ENCODE measurements around the gene SEMA3C.
A peak's percentile ranks its signal among the peaks of the same experiment; 100 is the strongest.

The SEMA3C gene

DNA sequence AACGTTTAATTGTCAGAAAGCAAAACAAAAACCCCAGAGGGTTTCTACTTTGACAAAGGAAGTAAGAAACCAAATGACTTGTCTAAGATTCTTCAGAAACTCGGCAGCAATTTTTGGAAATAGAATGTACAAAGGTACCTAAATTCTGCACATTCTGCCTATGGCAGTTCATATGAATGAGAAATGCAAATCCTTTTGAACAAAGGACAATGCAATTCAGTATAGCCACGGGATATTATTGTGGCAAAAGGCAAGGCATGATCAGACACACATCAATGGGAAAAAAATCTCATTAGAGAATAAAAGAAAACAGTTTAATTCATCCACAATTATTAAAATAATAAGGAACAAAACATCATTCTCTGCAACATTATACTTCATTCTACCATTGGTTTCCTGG is 93.4 kb downstream of the SEMA3C start:
- no peak for DNase-seq (ENCODE audit: low read depth, low spot score)

DNA sequence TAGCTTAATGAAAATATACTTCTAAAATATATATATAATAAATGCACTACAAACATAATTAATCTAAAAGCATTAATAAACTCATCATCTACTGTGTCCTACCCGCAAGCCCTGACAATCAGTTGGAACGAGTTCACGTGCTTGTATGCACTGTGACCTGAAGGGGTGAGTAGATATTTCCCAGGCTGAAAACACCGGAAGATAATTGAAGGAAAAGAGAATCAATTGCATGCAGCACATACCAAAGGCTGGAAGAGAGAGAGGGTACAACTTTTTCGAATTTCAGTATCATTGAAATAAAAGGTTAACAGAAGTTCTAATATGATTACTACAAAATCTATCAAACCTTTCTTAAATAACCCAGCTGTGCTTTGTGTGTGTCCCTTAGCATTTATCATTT is 94.6 kb downstream of the SEMA3C start:
- DNase-seq (ENCODE audit: low read depth, low spot score) = no peak

DNA sequence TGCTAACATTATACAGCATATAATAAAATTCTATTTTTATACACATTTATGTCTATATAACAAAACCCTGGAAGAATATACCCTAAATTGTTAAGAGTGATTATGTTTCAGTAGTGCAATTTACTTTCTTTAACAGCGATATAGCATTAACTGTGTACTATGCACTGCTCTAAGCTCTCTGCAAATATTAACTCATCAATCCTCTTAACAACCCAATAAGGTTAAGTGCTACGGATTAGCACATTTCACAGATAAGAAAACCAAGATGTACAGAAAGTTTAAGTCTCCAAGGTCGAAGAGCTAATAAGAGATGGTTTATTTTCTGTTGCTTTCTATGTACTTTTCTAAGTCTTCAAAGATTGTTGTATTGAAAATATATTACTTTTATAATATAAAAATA is 95.8 kb downstream of the SEMA3C start:
- DNase-seq (ENCODE audit: low read depth, low spot score) = no peak

DNA sequence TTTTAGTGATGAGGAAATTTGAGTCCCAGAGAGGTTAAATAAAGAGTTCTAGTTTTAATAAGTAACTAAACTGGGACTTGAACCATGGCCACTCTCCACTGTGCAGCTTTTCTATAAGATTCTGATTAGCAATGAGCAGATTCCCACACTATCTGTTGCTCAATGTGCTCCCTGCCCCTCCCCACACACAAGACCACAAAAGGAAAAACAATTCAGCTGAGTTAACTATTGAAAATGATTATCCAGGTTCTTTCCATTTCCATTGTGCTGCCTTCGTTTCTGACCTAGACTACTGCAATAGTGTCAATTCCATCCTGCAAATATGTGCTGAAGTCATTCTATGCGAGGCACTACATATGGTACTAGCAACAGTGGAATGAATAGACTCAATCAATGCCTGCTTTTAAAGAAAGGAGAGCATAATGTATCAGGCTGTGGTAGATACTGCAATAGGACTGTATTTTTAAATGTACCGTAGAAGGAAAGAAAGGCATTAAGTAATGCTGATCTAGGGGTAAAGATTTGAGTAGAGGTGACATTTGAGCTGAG is 97.0 kb downstream of the SEMA3C start:
- DNase-seq (ENCODE audit: low read depth, low spot score) = no peak

DNA sequence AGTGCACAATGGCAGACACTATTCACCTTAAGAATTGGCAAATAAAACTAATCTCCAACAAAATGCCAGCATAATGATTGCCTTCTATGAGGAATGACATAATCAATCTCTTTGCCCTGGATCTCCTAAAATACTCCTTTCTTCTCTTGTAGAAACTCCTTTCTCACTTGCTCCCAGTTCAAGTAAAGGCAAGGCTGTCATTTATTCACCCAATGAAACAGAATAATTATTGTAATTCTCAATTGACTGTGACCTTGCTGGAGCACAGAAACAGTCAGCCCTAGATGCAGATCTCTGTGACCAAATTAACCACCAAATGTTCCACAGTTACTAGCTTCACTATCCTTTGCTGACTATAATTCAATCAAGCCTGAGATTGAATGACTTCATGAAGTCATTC is 99.3 kb downstream of the SEMA3C start:
- no peak for DNase-seq (ENCODE audit: low read depth, low spot score)

DNA sequence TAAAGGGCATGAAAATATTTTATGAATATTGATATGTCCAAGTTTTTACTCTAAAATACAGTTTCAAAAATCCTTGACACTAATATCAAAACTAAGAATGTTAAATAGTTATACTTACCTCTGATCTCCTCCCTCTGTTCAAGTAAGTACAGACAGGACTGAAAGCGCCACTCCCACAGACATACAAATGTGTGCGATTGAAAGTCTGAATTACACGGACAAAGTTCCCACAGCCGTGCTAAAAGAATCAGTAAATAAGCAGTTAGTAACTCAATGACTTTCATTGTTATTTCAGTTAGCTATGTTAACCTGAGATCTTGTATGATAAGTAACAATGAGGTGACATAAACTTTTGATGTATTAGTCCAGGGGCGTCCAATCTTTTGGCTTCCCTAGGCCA is 100.7 kb downstream of the SEMA3C start:
- DNase-seq (ENCODE audit: low read depth, low spot score) = no peak

DNA sequence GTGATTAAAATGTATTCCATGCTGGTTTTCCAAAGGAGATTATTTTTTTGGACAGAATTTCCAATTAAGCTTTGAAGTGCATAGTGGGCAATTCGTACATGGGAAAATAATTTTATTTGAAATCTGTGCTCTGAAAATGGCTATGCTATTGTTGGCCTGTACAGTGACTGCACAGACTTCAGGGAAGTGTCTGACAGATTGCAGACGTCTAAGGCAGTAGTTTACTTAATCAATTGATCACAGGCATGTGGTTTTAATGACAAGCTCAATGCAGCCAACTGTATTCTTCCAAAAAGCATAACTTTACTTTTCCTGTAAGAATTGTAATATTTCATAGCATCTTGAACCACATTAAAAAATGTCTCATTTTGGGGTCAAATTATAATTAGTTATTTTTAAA is 102.0 kb downstream of the SEMA3C start:
- DNase-seq (ENCODE audit: low read depth, low spot score) = no peak

DNA sequence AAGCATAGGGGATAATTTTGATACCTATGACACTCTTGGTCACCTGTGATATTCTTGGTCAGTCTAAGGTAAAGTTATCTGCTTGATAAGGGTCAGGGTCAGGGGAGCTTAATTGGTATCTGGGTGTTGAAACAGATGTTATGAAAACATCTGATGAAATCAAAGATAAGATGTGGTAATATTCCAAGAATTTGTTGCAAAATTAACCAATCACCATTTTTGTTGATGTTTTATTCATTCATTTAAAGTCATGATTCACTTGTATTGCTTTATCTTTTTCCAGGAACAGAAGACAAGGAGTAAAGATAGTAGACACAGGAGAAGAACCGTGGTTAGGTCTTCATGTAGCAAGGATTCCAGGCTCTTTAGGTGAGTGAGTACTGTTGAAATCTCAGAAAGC is 103.1 kb downstream of the SEMA3C start:
- no peak for DNase-seq (ENCODE audit: low read depth, low spot score)

DNA sequence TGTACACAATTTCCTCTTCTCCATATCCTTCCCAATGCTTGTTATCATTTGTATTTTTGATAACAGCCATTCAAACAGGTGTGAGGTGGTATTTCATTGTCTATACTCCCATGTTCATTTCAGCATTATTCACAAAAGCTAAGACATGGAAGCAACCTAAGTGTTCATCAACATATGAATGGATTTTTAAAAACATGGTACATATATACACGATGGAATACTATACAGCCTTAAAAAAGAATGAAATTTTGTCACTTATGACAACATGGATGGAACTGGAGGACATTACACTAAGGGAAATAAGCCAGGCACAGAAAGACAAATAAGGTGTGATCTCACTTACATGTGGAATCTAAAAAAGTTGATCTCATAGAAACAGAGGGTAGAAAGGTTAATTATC is 109.3 kb downstream of the SEMA3C start:
- no peak for DNase-seq (ENCODE audit: low read depth, low spot score)

DNA sequence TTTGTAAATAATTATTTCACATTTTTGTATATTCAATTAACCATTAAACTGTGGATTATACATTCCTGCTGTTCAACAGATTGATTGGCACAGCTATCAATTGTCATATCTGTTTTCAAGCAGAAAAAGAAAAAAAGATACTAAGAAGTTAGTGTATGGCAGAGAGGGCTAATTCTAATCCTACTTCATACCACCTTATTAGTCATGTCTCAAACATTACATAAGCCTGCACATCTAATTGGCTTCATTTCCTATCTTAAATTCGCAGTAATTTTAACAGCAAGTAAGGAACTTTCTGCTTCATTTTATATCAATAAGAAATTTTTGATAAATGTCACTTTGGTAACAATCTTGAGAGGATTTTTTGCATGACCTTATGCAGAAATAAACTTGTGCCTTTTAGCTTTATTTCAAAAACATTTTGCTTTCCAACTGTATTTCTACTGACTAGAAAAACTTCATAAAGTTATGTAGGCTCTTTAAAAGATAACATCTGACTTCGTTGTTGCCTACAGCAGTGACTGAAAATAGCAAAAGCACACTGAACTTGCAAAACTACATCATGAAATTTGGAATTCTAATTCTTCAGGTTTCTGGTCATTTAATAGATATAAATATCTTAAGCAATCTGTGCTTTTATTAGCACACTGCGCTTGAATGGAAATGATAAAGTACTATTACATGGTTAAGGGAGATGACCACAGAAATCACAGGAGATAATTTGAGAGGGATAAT is 111.5 kb downstream of the SEMA3C start:
- no peak for DNase-seq (ENCODE audit: low read depth, low spot score)

DNA sequence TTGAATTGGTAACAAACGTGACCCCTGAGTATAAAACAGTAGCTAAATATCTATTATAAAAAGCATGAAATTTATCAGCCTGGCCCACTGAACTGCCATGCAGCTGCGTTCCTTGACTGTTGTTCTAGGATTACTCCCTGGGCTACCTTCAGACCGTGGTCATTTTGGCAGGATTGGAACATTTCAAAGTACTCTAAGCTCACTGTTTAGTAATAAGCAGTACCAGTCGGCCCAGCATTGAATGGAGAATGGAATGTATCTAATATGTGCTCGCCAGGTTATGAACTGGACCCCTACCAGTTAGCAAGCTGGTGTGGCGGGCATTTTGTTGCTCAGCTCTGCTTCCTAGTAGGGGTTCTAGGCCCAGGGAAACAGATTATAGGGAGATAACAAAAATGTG is 112.2 kb downstream of the SEMA3C start:
- no peak for DNase-seq (ENCODE audit: low read depth, low spot score)

DNA sequence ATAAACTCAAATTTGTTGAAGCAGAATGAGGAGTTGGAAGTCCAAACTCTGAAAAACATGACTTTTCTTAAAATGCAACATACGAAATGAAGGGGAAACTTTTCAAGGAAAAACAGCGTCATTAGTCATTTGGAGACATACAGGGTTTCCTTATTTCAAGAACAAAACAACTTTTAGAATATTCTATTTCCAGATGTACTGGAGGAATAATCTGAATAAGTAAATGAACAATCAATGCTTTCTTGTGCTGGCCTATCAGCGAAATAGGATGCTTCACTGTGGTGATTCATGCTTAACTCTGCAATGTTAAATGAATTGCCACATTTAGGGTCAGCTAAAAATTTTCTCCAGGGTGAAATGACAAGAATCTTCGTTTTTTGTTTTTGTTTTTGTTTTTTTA is 114.3 kb downstream of the SEMA3C start:
- no peak for DNase-seq (ENCODE audit: low read depth, low spot score)

DNA sequence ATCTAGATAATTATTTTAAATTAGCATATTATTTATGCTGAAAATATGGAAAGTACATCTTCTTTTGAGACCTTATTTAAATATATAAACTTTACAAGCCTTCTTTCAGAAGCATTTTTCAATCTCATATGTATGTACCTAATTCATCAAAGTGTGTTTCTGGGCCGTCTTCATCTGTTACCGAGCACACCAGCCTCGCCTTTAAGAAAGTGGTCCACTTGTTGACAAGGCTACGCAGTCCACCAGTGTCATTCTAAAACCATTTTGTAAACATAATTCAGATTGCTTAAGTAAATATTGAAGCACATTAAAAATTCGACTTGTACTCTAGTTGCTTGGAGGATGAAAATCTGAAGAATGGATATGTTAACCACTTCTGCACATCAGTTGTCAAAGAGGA is 116.3 kb downstream of the SEMA3C start:
- no peak for DNase-seq (ENCODE audit: low read depth, low spot score)

DNA sequence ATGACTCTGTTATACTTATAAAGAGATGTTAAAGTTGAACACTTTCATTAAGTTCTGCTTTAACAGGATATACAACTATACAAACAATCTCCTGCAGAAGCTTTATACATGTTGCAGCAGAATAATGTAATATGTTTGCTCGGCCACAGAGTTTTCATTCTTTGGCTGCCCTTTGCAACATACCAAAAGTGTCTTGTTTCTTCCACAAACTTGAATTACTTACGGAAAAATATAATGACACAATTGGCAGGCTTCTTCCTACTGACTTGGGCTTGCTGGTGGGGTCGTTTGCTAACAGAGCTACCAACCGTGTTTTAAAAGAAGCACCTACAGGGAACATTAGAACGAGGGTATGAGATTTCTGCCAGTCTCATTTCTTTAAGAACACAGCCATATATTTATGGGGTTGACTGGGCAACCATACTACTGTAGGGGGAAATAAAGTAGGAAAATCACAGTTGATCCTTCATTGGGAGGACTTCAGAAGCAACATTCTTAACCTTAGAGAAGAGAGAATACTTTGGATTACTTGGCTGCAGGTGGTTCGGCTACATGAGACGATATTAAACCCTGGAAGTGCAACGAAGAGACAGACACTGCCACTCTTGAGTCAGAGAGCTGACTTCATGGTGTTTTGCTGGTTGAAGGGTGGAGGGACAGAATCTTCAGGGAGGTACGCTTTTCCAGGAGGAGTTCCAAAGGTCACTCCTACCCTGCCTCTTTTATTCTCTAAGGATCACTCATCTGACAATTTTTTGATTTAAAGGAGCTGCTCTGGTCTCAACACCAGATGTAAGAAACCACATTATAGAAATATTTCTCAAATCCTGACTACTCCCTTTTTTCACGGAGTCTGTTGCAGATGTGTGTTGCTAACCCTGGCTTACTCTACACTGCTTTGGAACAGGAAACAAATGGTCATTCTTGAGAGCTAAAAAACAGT is 123.9 kb downstream of the SEMA3C start:
- no peak for DNase-seq (ENCODE audit: low read depth, low spot score)

DNA sequence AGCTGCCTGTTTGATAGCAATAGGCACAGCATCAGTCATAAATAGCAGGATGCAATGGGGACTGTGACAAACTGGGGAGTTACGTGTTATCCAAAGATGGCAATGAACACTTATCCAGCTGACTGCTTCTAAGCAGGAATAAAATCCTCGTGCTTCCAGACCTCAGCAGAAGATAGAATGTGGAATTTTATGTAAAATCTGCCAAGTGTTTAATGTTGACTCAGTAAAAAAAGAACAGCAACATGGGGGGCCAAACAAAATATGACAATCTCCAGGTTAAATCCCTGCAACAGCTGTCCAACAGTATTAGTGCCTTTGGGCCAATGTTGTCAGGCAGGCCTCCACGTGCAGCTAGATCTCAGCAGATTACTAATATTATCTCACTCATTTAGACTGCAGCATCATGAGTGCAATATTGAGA is 127.3 kb downstream of the SEMA3C start:
- DNase-seq (ENCODE audit: low read depth, low spot score) = no peak

DNA sequence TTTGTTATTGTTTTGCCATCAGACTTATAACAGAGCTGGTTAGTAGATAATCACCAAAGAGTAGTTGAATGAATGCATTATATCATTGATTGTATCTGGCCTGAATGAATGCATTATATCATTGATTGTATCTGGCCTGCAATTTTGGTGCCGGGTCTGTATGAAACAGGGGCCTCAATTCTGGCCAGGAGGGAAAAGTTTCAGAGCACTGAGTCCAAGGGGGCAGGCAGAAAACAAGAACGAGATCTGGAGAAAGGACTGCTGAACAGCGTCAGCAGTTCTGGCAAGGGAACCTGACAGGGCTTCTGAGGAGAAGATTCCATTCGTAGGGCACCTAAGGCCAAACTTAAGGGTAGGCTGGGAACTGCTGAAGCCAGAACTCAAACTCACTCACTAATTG is 128.0 kb downstream of the SEMA3C start:
- DNase-seq (ENCODE audit: low read depth, low spot score) = no peak

DNA sequence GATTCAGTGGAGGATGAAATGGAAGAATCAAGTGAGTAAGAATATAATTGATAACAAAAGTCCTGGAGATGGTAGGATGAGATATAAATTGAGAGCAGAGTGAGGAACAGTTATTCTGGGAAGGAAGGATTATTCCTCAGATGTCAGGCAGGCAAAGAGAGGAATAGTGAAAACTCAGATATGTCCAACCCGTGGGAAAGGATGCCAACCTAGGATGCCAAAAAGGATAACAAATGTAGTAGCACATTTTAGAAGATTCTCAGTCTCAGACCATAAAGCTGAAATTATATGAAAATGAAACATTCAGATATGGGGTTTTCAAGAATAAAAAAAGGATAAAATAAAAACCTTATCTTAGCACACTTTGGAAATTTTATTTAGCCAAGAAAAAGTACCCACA is 131.1 kb downstream of the SEMA3C start:
- no peak for DNase-seq (ENCODE audit: low read depth, low spot score)

DNA sequence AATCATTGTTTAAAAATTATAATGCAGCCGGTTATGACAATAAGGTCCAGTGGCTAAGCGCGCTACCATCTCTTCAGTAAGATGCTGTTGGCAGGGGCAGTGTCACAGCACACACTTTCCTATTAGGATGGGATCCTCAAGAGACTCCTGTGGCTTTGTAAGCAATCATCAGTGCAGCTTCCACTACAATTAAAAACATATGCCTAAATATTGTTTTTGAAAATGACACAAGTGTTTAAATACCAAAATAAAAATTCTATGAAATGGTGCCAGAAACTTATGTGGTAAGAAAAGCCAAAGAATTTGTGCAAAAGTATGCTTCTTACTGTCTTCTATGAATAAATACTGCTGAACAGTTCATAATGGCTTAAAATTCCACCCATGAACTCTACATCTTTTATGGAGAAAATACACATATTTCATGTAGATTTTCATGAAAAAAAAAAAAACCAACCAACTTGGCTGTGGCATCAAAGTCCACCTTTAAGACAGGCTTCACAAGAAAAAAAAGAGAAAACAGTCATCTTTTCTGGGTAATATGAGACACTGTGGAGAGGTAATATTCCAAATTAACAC is 132.8 kb downstream of the SEMA3C start:
- no peak for DNase-seq (ENCODE audit: low read depth, low spot score)

DNA sequence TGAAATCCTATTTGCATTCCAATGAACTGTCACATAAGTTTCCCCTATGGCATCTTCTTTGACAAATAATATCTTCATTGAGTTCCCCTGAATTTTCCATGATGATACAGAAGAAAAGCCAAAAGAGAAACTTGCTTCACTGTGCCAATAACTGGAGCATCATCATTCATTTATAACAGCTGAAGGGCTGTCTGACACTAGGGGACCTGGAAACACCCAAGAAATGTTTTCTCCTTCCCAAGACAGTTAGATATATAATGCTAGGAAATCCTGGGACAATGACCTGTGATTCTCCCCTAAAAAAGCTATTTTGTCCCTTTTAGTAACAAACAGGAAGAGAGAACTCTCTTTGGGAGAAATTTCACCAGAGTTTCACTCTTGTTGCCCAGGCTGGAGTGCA is 133.6 kb downstream of the SEMA3C start:
- no peak for DNase-seq (ENCODE audit: low read depth, low spot score)

DNA sequence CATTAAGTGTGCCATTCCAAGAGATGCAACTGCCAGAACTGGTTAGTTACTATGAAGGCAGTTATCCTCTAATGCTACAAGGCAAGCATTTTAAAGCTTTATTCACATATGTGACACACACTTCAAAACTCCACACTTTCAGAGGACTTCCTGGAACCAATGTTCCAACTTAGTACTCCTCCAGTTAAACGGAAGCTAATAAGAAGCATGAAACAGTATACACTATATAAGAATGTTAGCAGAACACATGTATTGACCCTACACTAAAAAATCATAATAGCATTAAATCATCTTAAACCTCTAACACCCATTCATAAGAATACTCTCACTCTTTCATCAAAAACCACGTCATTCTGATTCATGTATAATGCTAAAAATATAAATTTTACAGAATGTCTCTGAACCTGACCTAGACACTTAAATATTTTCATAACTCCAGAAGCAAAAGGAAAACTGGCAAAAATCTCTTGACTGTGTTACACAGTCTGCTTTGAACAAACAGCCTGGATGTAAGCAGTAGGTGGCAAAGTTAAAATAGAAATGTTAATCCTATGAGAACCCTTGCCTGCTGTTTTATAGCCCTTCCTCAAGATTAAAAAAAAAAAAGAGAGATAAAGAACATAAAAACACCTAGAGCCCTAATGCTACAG is 135.0 kb downstream of the SEMA3C start:
- DNase-seq (ENCODE audit: low read depth, low spot score) = peak; percentile 41

DNA sequence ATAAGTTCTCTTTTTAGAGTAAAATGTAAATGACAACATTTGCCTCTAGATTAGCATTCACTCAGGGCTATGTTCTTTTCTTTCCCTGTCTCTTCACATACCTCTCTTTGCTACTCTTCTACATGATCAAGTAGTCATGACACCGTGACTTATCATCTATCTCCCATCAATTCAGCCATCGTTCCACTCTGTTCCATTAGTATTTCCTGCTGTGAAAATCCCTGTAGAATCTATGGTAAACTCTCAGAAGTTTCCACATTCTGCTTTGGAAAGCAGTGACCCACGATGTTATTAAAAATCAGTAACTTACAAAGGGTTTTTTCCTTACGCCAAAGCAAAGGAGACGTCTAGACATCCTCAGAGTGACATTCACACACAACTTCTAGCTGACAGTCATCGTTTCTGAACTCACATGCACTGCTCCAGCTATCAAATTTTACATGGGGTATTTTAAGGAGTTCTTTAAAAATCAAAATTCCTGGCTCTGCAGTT is 135.6 kb downstream of the SEMA3C start:
- no peak for DNase-seq (ENCODE audit: low read depth, low spot score)

DNA sequence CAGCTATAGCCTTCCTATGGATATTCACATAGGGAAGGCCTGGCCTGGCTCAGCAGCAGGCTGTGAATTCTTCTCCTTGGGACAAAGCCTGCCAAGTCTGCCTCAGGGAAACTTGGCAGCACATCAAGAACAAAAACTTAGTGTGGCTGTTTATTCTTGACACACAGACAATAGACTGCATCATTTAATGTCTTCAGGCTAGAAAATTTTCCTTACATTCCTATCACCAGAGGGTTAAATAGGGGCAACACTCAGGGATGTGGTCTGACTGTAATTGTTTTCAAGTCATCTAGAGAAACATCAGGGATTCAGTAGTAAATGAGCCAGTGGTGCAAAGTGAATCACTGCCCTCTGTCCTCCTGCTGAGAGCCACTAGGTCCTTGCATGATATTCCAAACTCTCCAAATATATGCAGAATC is 137.3 kb downstream of the SEMA3C start:
- peak; percentile 64 for DNase-seq (ENCODE audit: low read depth, low spot score)
